Tracheal epithelial cell (primary cell): ENCODE results near the gene CYP4F8. TPM values are rescaled to one million over a fixed set of nuclear protein-coding genes. Genes with fewer than 3 reads are reported as not detected.

Experiments
- total RNA-seq: library from RNA; depleted of rRNA; stranded (reverse); fragments of >200 nt; gene quantifications from 2 replicates; pipeline ENCODE4 v1.2.1, GENCODE V29; 2014

Gene CYP4F8
- not detected in 2 replicates for total RNA-seq

GRCh38 chr19:15614507-15615379 lies at the start of gene CYP4F8:
Gene CYP4F8 (plus strand): TSS chr19:15615218. CDS start chr19:15615617, 399 bp downstream.

GRCh38 chr19:15640294-15640903 lies 25.4 kb downstream of the CYP4F8 start, which contains the start of gene CYP4F3:
Gene CYP4F3 (plus strand): TSS chr19:15640897. CDS start chr19:15641416, 519 bp downstream.

GRCh38 chr19:15672580-15673175 lies 57.7 kb downstream of the CYP4F8 start, which contains the start of gene CYP4F12:
Gene CYP4F12 (plus strand): TSS chr19:15673087. CDS start chr19:15673530, 443 bp downstream.

Other genes with a start within 250 kb of the CYP4F8 start
- gene AKAP8, start 235.4 kb upstream of the CYP4F8 start, total RNA-seq, result 15.4 and 16.2 TPM in 2 replicates
- 44.8 and 61.2 TPM in 2 replicates for gene AKAP8L, start 196.2 kb upstream of the CYP4F8 start, total RNA-seq
- 8.4 and 8.7 TPM in 2 replicates for gene WIZ, start 165.3 kb upstream of the CYP4F8 start, total RNA-seq
- gene RASAL3, start 150.7 kb upstream of the CYP4F8 start, total RNA-seq, result not detected in 2 replicates
- gene PGLYRP2, start 135.7 kb upstream of the CYP4F8 start, total RNA-seq, result not detected in 2 replicates
- gene CYP4F22, start 106.7 kb upstream of the CYP4F8 start, total RNA-seq, result not detected in 2 replicates
- 0.48 and 6.0 TPM in 2 replicates for gene CYP4F3, start 25.7 kb downstream of the CYP4F8 start, total RNA-seq
- 6.8 TPM in 1 of 2 replicates, not detected in the other for gene CYP4F12, start 57.9 kb downstream of the CYP4F8 start, total RNA-seq
- gene OR10H2, start 112.8 kb downstream of the CYP4F8 start, total RNA-seq, result not detected in 2 replicates
- not detected in 2 replicates for gene OR10H3, start 122.8 kb downstream of the CYP4F8 start, total RNA-seq
- gene OR10H5, start 172.4 kb downstream of the CYP4F8 start, total RNA-seq, result not detected in 2 replicates
- gene OR10H1, start 200.4 kb downstream of the CYP4F8 start, total RNA-seq, result under 0.01 TPM in 1 of 2 replicates, not detected in the other